Neural progenitor cell (in vitro differentiated cells): ENCODE measurements around the gene MRPS27.

Source experiments
- EZH2 ChIP-seq: fragments of 200-600 bp; sonication (generic); IDR thresholded peaks from 2 replicates; pipeline ENCODE4 v1.6.1; 2017; ENCODE audit warnings: antibody characterized with exemption, mild to moderate bottlenecking, moderate library complexity
- TF ChIP-seq, protein P1 (sequence below): fragments of 200-600 bp; sonication (generic); IDR thresholded peaks from 2 replicates; pipeline ENCODE4 v1.5.1; 2017; ENCODE audit warnings: antibody characterized with exemption, mild to moderate bottlenecking

DNA sequence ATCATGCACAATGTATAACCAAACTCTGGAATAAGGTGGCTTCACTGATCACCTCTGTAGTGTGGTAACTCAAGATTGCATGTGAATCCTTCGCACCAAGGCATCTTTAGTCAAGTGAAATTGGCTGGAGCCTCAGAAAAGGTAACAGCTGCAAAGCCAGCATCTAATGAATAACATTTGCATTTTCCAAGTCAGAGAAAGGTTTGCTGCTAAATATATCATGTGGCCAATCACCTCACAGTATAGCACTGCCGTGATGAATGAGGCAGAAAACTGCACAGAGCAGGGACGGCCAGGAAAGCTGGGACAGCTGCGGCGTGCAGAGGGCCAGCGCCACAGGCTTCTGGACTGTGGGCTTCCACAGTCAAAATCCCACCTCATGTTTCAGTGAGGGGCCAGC lies 18.5 kb downstream of the MRPS27 start:
- TF ChIP-seq, protein P1, sequence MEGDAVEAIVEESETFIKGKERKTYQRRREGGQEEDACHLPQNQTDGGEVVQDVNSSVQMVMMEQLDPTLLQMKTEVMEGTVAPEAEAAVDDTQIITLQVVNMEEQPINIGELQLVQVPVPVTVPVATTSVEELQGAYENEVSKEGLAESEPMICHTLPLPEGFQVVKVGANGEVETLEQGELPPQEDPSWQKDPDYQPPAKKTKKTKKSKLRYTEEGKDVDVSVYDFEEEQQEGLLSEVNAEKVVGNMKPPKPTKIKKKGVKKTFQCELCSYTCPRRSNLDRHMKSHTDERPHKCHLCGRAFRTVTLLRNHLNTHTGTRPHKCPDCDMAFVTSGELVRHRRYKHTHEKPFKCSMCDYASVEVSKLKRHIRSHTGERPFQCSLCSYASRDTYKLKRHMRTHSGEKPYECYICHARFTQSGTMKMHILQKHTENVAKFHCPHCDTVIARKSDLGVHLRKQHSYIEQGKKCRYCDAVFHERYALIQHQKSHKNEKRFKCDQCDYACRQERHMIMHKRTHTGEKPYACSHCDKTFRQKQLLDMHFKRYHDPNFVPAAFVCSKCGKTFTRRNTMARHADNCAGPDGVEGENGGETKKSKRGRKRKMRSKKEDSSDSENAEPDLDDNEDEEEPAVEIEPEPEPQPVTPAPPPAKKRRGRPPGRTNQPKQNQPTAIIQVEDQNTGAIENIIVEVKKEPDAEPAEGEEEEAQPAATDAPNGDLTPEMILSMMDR, result no peak
- TF ChIP-seq EZH2, result no peak
